HG03103 (cell line): ENCODE measurements around the gene STUM.
"Not testable (repeated sequence)": the region's sequence is repeated elsewhere in the genome, so short reads cannot be mapped to it uniquely, and the experiment has no call there.

ENCODE experiments used
- ATAC-seq: cut with Tn5 transposase; IDR thresholded peaks from one replicate; pipeline ENCODE4 v1.9.1; 2021; ENCODE audit warnings: low read depth; ENCODE audit not compliant: unreplicated experiment

The STUM gene

GRCh38 chr1:226548256-226549093 lies at the start of gene STUM:
STUM (plus strand) TSS chr1:226548764; CDS start chr1:226548905, 141 bp downstream.
- ATAC-seq = no peak

- not testable (repeated sequence) for ATAC-seq
Observed at GRCh38 chr1:226499699-226500098, 48.9 kb upstream of the STUM start.

GRCh38 chr1:226506021-226506420 lies 42.5 kb upstream of the STUM start:
- ATAC-seq = no peak

- no peak for ATAC-seq
Observed at GRCh38 chr1:226506921-226507320, 41.6 kb upstream of the STUM start.

GRCh38 chr1:226510453-226510852 lies 38.1 kb upstream of the STUM start:
- ATAC-seq = no peak

GRCh38 chr1:226511296-226511695 lies 37.3 kb upstream of the STUM start:
- no peak for ATAC-seq

GRCh38 chr1:226512076-226512728 lies 36.4 kb upstream of the STUM start:
- no peak for ATAC-seq

- ATAC-seq = no peak
Observed at GRCh38 chr1:226518375-226518774, 30.2 kb upstream of the STUM start.

GRCh38 chr1:226519135-226519534 lies 29.4 kb upstream of the STUM start:
- no peak for ATAC-seq

GRCh38 chr1:226519716-226520598 lies 28.6 kb upstream of the STUM start:
- ATAC-seq = no peak

- ATAC-seq = no peak
Observed at GRCh38 chr1:226520640-226521355, 27.8 kb upstream of the STUM start.

GRCh38 chr1:226523646-226524406 lies 24.7 kb upstream of the STUM start:
- ATAC-seq = no peak

GRCh38 chr1:226524547-226524946 lies 24.0 kb upstream of the STUM start:
- no peak for ATAC-seq

GRCh38 chr1:226525750-226526149 lies 22.8 kb upstream of the STUM start:
- ATAC-seq = no peak

- ATAC-seq = no peak
Observed at GRCh38 chr1:226526801-226527595, 21.6 kb upstream of the STUM start.

- no peak for ATAC-seq
Observed at GRCh38 chr1:226529891-226530290, 18.7 kb upstream of the STUM start.

- ATAC-seq = no peak
Observed at GRCh38 chr1:226530591-226530990, 18.0 kb upstream of the STUM start.

GRCh38 chr1:226531360-226532093 lies 17.0 kb upstream of the STUM start:
- ATAC-seq = no peak
